Neural progenitor cell (in vitro differentiated cells): ENCODE results near the gene GJA3. TPM values are rescaled to one million over a fixed set of nuclear protein-coding genes. Genes with fewer than 3 reads are reported as not detected.

Experiments used
- DNase-seq: peaks from one replicate; pipeline ENCODE4 v3.0.0-alpha.2; 2016; ENCODE audit warnings: low spot score
- H2AFZ ChIP-seq: fragments of 200-600 bp; sonication (generic); replicated peaks from 2 replicates; pipeline ENCODE4 v1.6.1; 2016; ENCODE audit warnings: antibody characterized with exemption
- H3F3A ChIP-seq: fragments of 200-600 bp; sonication (generic); 2 replicates; pipeline ENCODE4 v1.6.1; 2016; ENCODE audit warnings: antibody characterized with exemption, low read depth
- H3K27ac ChIP-seq: fragments of 200-600 bp; sonication (generic); 2 replicates; pipeline ENCODE4 v1.5.1; 2016; ENCODE audit warnings: mild to moderate bottlenecking
- H3K27me3 ChIP-seq: fragments of 200-600 bp; sonication (generic); 2 replicates; pipeline ENCODE4 v1.6.1; 2016; ENCODE audit warnings: mild to moderate bottlenecking, moderate library complexity
- H3K36me3 ChIP-seq: fragments of 200-600 bp; sonication (generic); 2 replicates; pipeline ENCODE4 v1.5.1; 2016
- H3K4me1 ChIP-seq: fragments of 200-600 bp; sonication (generic); 2 replicates; pipeline ENCODE4 v1.6.1; 2016; ENCODE audit warnings: mixed run types
- H3K4me2 ChIP-seq: fragments of 200-600 bp; sonication (generic); 2 replicates; pipeline ENCODE4 v1.6.1; 2016
- H3K4me3 ChIP-seq: fragments of 200-600 bp; sonication (generic); 2 replicates; pipeline ENCODE4 v1.5.1; 2016
- H3K79me2 ChIP-seq: fragments of 200-600 bp; sonication (generic); 2 replicates; pipeline ENCODE4 v1.6.1; 2016; ENCODE audit warnings: low read depth
- H3K9ac ChIP-seq: fragments of 200-600 bp; sonication (generic); 2 replicates; pipeline ENCODE4 v1.6.1; 2016
- H3K9me3 ChIP-seq: fragments of 200-600 bp; sonication (generic); 2 replicates; pipeline ENCODE4 v1.5.1; 2016; ENCODE audit warnings: low read depth
- H4K20me1 ChIP-seq: fragments of 200-600 bp; sonication (generic); 2 replicates; pipeline ENCODE4 v1.6.1; 2016; ENCODE audit warnings: low read depth
- H3K27ac Mint-ChIP-seq: 3 replicates; pipeline ENCODE4 v1.8.0; 2021; ENCODE audit warnings: mixed read lengths
- H3K27me3 Mint-ChIP-seq: 2 replicates; pipeline ENCODE4 v1.8.0; 2022; ENCODE audit warnings: low read depth, mild to moderate bottlenecking, inconsistent platforms, moderate library complexity, mixed read lengths; ENCODE audit not compliant: insufficient read depth
- H3K36me3 Mint-ChIP-seq: 3 replicates; pipeline ENCODE4 v1.8.0; 2021; ENCODE audit warnings: mixed read lengths
- H3K4me1 Mint-ChIP-seq: 3 replicates; pipeline ENCODE4 v1.8.0; 2021; ENCODE audit warnings: mixed read lengths
- H3K4me3 Mint-ChIP-seq: 3 replicates; pipeline ENCODE4 v1.8.0; 2021; ENCODE audit warnings: mild to moderate bottlenecking, moderate library complexity, mixed read lengths
- H3K9me3 Mint-ChIP-seq: 3 replicates; pipeline ENCODE4 v1.8.0; 2020; ENCODE audit warnings: mixed read lengths
- CTCF ChIP-seq: fragments of 200-600 bp; sonication (generic); IDR thresholded peaks from 2 replicates; pipeline ENCODE4 v1.5.1; 2017; ENCODE audit warnings: antibody characterized with exemption, mild to moderate bottlenecking
- EZH2 ChIP-seq: fragments of 200-600 bp; sonication (generic); IDR thresholded peaks from 2 replicates; pipeline ENCODE4 v1.6.1; 2017; ENCODE audit warnings: antibody characterized with exemption, mild to moderate bottlenecking, moderate library complexity
- EZH2phosphoT487 ChIP-seq: fragments of 200-600 bp; sonication (generic); IDR thresholded peaks from 2 replicates; pipeline ENCODE4 v1.6.1; 2017; ENCODE audit warnings: antibody characterized with exemption
- total RNA-seq: library from RNA; depleted of rRNA; stranded (reverse); fragments of >200 nt; gene quantifications from 2 replicates; pipeline ENCODE4 v1.2.3, GENCODE V29; 2015; ENCODE audit warnings: low replicate concordance

GJA3 gene
- total RNA-seq, 1 donor from 2014 or later = 0.17 TPM

- H3K9me3 ChIP-seq = no peaks in the 10 kb centered on the region
- H3K79me2 ChIP-seq = no peaks in the 10 kb centered on the region
- no peak for TF ChIP-seq EZH2phosphoT487
- no peak for TF ChIP-seq CTCF
- no peak for TF ChIP-seq EZH2
- H2AFZ ChIP-seq = peak overlapping the region; percentile 72
- H3K9ac ChIP-seq = no peak overlapping the region
- H3K9me3 Mint-ChIP-seq = no peaks in the 10 kb centered on the region
- H3K36me3 Mint-ChIP-seq = no peaks in the 10 kb centered on the region
- H3K27me3 Mint-ChIP-seq = peaks cover 12% of the 10 kb centered on the region
- H3K36me3 ChIP-seq = no peaks in the 10 kb centered on the region
- peaks cover 22% of the 10 kb centered on the region for H3K4me1 Mint-ChIP-seq
- H3K4me3 Mint-ChIP-seq = no peak overlapping the region
- peaks cover 38% of the 10 kb centered on the region for H3F3A ChIP-seq
- H3K27me3 ChIP-seq = peaks cover under 1% of the 10 kb centered on the region
- no peak for DNase-seq
- no peaks in the 10 kb centered on the region for H4K20me1 ChIP-seq
- H3K4me2 ChIP-seq = peak overlapping the region; percentile 5
- no peaks in the 10 kb centered on the region for H3K4me1 ChIP-seq
- no peak overlapping the region for H3K27ac ChIP-seq
- no peak overlapping the region for H3K4me3 ChIP-seq
- no peak overlapping the region for H3K27ac Mint-ChIP-seq
Observed at GRCh38 chr13:20119960-20120359, 40.9 kb downstream of the GJA3 start.

- H3K27ac ChIP-seq = no peak overlapping the region
- peak overlapping the region; percentile 80 for H2AFZ ChIP-seq
- TF ChIP-seq EZH2 (no peak), CTCF (peak; percentile 59)
Observed at GRCh38 chr13:20118268-20119140, 42.3 kb downstream of the GJA3 start.

GRCh38 chr13:20116213-20116612 is 44.6 kb downstream of the GJA3 start:
- H3K4me1 ChIP-seq = no peaks in the 10 kb centered on the region
- H4K20me1 ChIP-seq = no peaks in the 10 kb centered on the region
- Mint-ChIP-seq H3K27ac (no peak overlapping the region), H3K36me3 (no peaks in the 10 kb centered on the region), H3K27me3 (peaks cover 8% of the 10 kb centered on the region), H3K9me3 (no peaks in the 10 kb centered on the region), H3K4me3 (no peak overlapping the region), H3K4me1 (peaks cover 21% of the 10 kb centered on the region)
- H3K9ac ChIP-seq = no peak overlapping the region
- no peak overlapping the region for H3K27ac ChIP-seq
- H3K9me3 ChIP-seq = no peaks in the 10 kb centered on the region
- peak; percentile 10 for TF ChIP-seq CTCF
- TF ChIP-seq EZH2 = no peak
- no peak for DNase-seq
- no peaks in the 10 kb centered on the region for H3K36me3 ChIP-seq
- H2AFZ ChIP-seq = no peak overlapping the region
- no peak overlapping the region for H3K4me3 ChIP-seq
- H3K79me2 ChIP-seq = no peaks in the 10 kb centered on the region
- no peak overlapping the region for H3K4me2 ChIP-seq
- peaks cover 37% of the 10 kb centered on the region for H3F3A ChIP-seq
- no peaks in the 10 kb centered on the region for H3K27me3 ChIP-seq

More at GRCh38 chr13:20118268-20119140, 42.3 kb downstream of the GJA3 start:
- Mint-ChIP-seq H3K27ac (no peak overlapping the region), H3K36me3 (no peaks in the 10 kb centered on the region), H3K4me3 (peak overlapping the region; percentile 77), H3K4me1 (peaks cover 22% of the 10 kb centered on the region), H3K27me3 (peaks cover 8% of the 10 kb centered on the region), H3K9me3 (no peaks in the 10 kb centered on the region)
- Histone ChIP-seq H3K36me3 (no peaks in the 10 kb centered on the region), H3K4me3 (peak overlapping the region; percentile 58), H4K20me1 (no peaks in the 10 kb centered on the region), H3K9ac (no peak overlapping the region), H3K79me2 (no peaks in the 10 kb centered on the region), H3F3A (peaks cover 38% of the 10 kb centered on the region), H3K9me3 (no peaks in the 10 kb centered on the region), H3K27me3 (no peaks in the 10 kb centered on the region), H3K4me2 (peak overlapping the region; percentile 92), H3K4me1 (no peaks in the 10 kb centered on the region)
- DNase-seq = peak; percentile 63
